ENCODE results near the gene CSTF3. TPM values are rescaled to one million over a fixed set of nuclear protein-coding genes. Genes with fewer than 3 reads are reported as not detected.
"Not testable (repeated sequence)": the region's sequence is repeated elsewhere in the genome, so short reads cannot be mapped to it uniquely, and the experiment has no call there.

Gene CSTF3
- total RNA-seq, 4 donors from 2014 or later, result 11.2 to 23.3 (median 18.2) TPM

DNA sequence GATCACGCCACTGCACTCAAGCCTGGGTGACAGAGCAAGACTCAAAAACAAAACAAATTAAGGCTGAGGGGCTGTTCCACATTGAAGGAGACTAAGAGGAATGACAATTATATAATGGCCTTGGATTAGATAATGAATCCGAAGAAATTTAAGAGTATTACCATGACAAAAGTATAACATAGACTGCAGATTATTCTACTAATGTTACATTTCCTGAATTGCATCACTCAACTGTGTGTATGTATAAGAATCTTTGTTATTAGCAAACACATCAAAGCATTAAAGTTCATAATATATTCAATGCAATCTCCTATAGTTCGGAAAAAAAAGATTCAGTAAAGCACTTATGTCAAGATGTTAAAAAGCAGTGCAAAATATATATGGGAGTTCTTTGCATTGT lies 27.5 kb downstream of the CSTF3 start:
- Histone ChIP-seq H3K27me3 (no peaks in the 10 kb centered on the region), H3K36me3 (peaks cover 0 to 7% (median 0%) of the 10 kb centered on the region in 3 donors), H3K4me1 (peaks cover 0 to 4% (median 0%) of the 10 kb centered on the region in 3 donors), H3K9me3 (no peaks in the 10 kb centered on the region), H3K4me3 (no peak overlapping the region), H3K27ac (no peak overlapping the region)
- intact Hi-C loops (cut with DNase I), result no loop called here
- TF ChIP-seq, protein P1, sequence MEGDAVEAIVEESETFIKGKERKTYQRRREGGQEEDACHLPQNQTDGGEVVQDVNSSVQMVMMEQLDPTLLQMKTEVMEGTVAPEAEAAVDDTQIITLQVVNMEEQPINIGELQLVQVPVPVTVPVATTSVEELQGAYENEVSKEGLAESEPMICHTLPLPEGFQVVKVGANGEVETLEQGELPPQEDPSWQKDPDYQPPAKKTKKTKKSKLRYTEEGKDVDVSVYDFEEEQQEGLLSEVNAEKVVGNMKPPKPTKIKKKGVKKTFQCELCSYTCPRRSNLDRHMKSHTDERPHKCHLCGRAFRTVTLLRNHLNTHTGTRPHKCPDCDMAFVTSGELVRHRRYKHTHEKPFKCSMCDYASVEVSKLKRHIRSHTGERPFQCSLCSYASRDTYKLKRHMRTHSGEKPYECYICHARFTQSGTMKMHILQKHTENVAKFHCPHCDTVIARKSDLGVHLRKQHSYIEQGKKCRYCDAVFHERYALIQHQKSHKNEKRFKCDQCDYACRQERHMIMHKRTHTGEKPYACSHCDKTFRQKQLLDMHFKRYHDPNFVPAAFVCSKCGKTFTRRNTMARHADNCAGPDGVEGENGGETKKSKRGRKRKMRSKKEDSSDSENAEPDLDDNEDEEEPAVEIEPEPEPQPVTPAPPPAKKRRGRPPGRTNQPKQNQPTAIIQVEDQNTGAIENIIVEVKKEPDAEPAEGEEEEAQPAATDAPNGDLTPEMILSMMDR (IDR thresholded peaks at IDR 0.05), result no peak
- TF ChIP-seq POLR2A (IDR thresholded peaks at IDR 0.05), result no peak
- WGBS, 2 donors, result 86 to 87% methylated on average over 3 of the region's 3 CpGs
- no peak for DNase-seq

DNA sequence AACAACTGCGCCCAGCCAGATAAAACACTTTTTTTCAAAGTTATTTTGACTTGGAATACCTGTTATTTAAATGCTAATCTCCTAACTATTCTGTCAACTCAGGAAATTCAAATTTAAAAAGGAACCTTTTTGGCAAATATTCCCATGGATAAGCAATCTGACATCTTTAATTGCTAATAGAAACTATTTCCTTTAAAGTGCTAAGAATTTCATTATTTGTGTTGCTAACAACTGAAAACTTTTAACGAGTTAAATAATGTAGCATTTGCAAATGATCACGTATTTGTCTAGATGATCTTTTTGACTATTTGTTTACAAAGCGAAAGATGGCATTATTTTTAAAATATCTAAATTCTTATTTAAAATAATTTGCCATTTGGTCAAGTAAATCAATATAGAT lies 28.8 kb downstream of the CSTF3 start:
- Histone ChIP-seq H3K36me3 (no peaks in the 10 kb centered on the region), H3K27ac (no peak overlapping the region), H3K9me3 (no peaks in the 10 kb centered on the region), H3K27me3 (no peaks in the 10 kb centered on the region), H3K4me1 (peaks cover 0 to 10% (median 0%) of the 10 kb centered on the region in 3 donors), H3K4me3 (no peak overlapping the region)
- 77 to 82% methylated on average over 4 of the region's 4 CpGs for WGBS, 2 donors
- DNase-seq, result no peak
- intact Hi-C loops (cut with DNase I), result no loop called here
- TF ChIP-seq POLR2A (IDR thresholded peaks at IDR 0.05), result no peak
- TF ChIP-seq, protein P1 (IDR thresholded peaks at IDR 0.05), result no peak

DNA sequence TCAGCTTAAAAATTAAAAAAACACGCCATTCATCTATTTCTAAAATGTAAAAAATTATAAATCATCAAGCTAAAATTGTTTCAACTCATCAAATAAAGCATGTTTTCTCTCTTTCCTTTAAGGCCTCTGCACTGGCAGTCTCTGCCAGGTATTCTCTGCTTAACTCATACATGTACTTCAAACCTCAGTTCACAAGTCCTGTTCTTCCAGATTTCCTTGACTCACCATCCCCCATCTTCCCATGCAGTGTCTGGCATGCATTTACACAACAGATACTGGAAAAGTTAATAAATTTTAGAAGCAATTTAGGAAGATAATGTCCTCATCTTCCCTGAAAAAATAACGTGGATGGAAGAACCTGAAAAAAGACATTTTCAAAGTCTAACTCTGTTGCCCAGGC lies 32.5 kb downstream of the CSTF3 start:
- whole genome bisulfite sequencing, 2 donors, result 67 to 76% methylated on average over 2 of the region's 2 CpGs
- peaks cover 0 to 10% (median 0%) of the 10 kb centered on the region in 3 donors for H3K4me1 ChIP-seq
- H3K36me3 ChIP-seq, result peaks cover 0 to 10% (median 0%) of the 10 kb centered on the region in 3 donors
- no peaks in the 10 kb centered on the region for H3K9me3 ChIP-seq
- no peak overlapping the region for H3K4me3 ChIP-seq
- TF ChIP-seq, protein P1 (IDR thresholded peaks at IDR 0.05), result no peak
- no peak for TF ChIP-seq POLR2A (IDR thresholded peaks at IDR 0.05)
- no peak for DNase-seq
- no peak overlapping the region for H3K27ac ChIP-seq
- H3K27me3 ChIP-seq, result no peaks in the 10 kb centered on the region
- intact Hi-C loops (cut with DNase I), result no loop called here

DNA sequence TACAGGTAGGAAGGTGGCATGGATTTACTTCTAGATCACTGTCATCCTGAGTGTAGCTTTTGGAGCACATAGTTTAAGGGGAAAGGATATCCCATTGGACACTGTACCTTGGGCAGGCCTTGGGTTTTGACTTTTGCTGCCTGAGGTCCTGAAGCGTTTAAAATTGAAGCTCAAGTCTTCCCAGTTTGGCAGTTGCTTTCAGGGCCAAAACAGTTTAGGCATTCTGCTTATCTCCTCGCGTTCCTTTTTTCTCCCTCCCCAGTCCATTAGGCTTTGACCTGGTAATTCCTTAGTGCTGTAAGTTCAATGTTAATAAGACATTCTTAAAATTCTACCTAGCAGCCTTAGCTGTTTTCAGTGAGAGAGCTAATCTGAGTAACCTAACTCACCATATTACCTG lies 35.7 kb downstream of the CSTF3 start:
- 96 to 100% methylated on average over 3 of the region's 3 CpGs for WGBS, 2 donors

DNA sequence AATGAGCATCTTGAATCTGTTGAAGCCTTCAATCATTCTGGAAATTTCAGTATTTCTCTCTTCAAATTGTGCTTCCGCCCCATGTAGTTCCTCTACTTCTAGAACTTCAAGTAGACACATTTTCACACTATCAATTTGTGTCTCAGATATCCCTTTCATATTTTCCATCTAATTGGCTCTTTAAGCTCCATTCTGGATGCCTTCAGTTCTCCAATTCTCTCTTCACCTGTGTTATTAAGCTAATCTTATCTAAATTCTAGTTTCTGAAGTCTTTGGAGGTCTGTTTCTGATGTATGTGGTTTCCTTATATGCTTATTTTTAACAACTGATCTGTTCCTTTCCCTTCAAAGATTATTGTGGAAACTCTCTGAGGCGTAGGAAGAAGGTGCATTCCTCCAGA lies 36.3 kb downstream of the CSTF3 start:
- TF ChIP-seq, protein P1 (IDR thresholded peaks at IDR 0.05), result no peak
- no peak for TF ChIP-seq POLR2A (IDR thresholded peaks at IDR 0.05)
- DNase-seq, result no peak
- no peaks in the 10 kb centered on the region for H3K9me3 ChIP-seq
- intact Hi-C loops (cut with DNase I), result no loop called here
- H3K27me3 ChIP-seq, result no peaks in the 10 kb centered on the region
- no peak overlapping the region for H3K27ac ChIP-seq
- H3K4me3 ChIP-seq, result no peak overlapping the region
- 92 to 94% methylated on average over 2 of the region's 2 CpGs for WGBS, 2 donors
- H3K36me3 ChIP-seq, result peaks cover 0 to 10% (median 0%) of the 10 kb centered on the region in 3 donors
- H3K4me1 ChIP-seq, result peaks cover 0 to 10% (median 0%) of the 10 kb centered on the region in 3 donors

More for the DNA sequence above, 35.7 kb downstream of the CSTF3 start:
- H3K27me3 ChIP-seq, result no peaks in the 10 kb centered on the region
- no peak for TF ChIP-seq POLR2A (IDR thresholded peaks at IDR 0.05)
- TF ChIP-seq, protein P1 (IDR thresholded peaks at IDR 0.05), result no peak
- no peaks in the 10 kb centered on the region for H3K9me3 ChIP-seq
- no peak for DNase-seq
- no peak overlapping the region for H3K27ac ChIP-seq
- peaks cover 0 to 10% (median 0%) of the 10 kb centered on the region in 3 donors for H3K36me3 ChIP-seq
- H3K4me1 ChIP-seq, result peaks cover 0 to 10% (median 0%) of the 10 kb centered on the region in 3 donors
- intact Hi-C loops (cut with DNase I), result no loop called here
- no peak overlapping the region for H3K4me3 ChIP-seq

DNA sequence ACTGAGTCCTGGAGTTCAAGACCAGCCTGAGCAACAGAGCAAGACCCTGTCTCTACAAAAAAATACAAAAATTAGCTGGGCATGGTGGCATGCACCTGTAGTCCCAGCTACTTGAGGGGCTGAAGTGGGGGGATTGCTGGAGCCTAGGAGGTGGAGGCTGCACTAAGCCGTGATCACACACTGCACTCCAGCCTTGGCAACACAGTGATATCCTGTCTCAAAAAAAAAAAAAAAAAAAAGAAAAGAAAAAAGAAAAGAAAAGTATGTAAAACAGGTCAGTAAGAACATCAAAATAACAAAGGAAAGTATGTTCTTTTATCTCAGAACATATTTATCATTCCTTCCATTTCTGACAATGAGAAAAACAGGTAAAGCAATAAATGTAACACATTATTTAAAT lies 38.6 kb downstream of the CSTF3 start:
- H3K27me3 ChIP-seq; DNase-seq; H3K36me3 ChIP-seq; H3K4me3 ChIP-seq; intact Hi-C loops (cut with DNase I); H3K4me1 ChIP-seq; H3K27ac ChIP-seq; H3K9me3 ChIP-seq: not testable (repeated sequence)
- 80 to 100% methylated on average over 1 of the region's 1 CpG for WGBS, 2 donors
